ENCODE results near the gene PRRT1.
"Not testable (repeated sequence)": the region's sequence is repeated elsewhere in the genome, so short reads cannot be mapped to it uniquely, and the experiment has no call there.

The PRRT1 gene

DNA sequence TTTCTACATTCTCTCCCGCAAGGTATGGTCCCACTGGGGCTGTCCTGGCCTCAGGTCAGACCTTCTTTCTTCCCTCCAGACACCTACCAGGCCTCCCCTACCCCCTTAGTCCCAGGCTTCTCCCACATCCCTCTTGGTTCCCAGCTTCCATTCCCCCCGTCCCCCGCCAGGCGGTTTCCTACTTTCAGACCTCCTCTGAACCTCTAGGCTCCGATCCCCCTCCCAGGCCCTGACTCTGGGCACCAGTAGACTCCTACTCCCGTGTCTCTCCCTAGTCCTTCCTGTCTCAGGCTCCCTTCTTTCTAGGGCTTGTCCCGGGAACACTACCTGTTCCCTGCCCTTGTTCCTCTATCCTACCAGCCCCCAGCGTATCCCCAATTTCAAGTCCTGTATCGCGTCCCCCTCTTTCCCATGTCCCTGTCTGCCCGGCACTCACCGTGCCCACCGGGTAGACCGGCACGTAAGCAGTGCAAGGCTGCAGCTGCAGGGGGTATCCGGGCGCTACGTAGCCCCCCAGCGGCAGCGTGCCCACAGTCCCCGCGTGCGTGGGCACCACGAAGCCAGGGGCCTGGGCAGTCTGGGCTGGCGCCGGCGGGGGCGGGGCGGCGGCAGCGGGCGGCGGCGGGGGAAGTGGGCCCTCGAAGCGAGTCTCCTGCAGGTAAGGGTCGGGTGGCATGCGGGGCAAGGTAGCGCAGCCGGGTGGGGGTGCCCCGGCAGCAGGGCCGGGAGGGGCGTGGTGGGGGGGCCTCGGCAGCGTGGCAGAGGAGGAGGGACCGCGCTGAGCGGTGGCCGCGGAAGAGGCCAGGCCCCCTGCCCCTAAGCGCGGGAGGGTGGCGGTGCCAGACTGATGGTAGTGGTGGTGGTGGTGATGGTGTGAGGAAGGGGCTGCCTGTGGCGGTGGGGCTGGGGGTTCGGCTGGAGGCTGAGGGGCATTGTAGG, 1.5 kb downstream of the PRRT1 start:
- H3K4me3 ChIP-seq (ENCODE audit: low read length): no peak overlapping the region

DNA sequence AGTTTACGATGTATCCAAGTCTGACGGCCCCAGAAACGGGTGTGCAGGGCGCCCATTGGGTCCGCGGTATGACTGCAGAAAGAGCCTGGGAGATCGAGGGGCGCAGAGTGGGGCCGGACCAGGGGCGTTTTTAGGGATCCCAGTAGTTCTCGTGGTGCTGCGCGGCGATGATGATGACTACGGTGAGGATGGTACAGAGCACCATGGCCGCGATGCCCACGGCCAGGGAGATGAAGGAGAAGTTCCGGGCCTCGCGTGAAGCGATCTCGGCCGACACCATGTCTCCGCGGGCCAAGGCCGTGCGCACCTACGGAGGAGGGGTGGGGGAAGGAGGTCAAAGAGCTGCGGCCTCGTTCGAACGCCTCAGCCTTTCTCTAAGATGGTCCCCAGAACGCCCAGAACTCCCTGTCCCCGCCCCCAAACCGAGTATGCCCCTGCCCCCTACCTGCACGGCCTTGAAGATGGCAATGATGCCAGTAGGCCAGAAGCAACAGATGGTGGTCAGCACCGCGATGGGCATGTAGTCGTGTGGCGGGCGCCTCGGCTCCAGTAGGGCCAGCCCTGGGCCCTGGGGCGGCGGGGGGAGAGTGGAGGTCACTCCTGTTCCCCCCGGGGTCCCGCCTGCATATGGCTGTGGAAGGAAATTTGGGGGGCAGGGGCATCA, 2.5 kb downstream of the PRRT1 start:
- DNase-seq (ENCODE audit: low read depth): no peak
- no peak overlapping the region for H3K4me3 ChIP-seq (ENCODE audit: low read length)
- TF ChIP-seq, protein P1, sequence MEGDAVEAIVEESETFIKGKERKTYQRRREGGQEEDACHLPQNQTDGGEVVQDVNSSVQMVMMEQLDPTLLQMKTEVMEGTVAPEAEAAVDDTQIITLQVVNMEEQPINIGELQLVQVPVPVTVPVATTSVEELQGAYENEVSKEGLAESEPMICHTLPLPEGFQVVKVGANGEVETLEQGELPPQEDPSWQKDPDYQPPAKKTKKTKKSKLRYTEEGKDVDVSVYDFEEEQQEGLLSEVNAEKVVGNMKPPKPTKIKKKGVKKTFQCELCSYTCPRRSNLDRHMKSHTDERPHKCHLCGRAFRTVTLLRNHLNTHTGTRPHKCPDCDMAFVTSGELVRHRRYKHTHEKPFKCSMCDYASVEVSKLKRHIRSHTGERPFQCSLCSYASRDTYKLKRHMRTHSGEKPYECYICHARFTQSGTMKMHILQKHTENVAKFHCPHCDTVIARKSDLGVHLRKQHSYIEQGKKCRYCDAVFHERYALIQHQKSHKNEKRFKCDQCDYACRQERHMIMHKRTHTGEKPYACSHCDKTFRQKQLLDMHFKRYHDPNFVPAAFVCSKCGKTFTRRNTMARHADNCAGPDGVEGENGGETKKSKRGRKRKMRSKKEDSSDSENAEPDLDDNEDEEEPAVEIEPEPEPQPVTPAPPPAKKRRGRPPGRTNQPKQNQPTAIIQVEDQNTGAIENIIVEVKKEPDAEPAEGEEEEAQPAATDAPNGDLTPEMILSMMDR (conservative IDR thresholded peaks at IDR 0.05; ENCODE audit: low read length): no peak

More for the DNA sequence above, 1.5 kb downstream of the PRRT1 start:
- no peak for DNase-seq (ENCODE audit: low read depth)
- TF ChIP-seq, protein P1 (conservative IDR thresholded peaks at IDR 0.05; ENCODE audit: low read length): no peak

DNA sequence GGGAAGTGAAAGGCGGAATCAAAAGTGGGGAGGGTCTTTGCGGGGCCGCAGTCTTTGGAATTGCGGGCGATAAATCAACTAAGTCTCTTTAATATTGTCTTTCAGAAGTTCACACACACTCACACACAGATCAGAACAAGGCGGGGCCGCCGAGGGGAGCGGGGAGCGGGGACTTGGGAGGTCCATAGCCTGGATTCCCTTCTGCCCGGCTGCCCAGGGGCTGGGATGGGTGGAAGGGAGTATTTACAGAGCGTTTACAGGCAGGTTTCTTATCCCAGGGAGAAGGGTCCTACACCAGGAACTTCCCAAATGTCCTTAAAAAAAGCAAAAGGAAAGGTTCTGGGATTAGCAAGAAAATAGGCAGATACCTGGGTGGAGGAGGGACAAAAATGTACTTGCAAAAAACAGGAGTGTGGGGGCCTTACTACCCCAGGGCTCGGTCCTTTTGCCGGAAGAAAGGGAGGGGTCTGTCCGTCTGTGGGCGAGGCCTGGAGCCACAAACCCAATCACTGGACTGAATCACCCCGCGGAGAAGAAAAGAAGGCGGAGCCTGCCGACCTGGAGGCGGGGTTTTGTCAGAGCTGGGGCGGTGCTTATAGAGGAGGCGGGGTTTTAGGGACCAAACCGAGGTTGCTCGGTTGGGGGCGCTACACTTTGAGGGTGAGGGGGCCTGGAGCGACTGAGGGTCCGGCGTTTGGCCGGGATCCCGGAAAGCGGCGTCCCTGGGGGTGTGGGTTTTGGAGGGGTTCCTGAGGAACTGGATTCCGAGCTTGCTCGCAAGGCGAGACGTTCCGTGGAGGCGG, 3.2 kb downstream of the PRRT1 start:
- no peak overlapping the region for H3K4me3 ChIP-seq (ENCODE audit: low read length)
- DNase-seq (ENCODE audit: low read depth): no peak
- TF ChIP-seq, protein P1 (conservative IDR thresholded peaks at IDR 0.05; ENCODE audit: low read length): no peak

DNA sequence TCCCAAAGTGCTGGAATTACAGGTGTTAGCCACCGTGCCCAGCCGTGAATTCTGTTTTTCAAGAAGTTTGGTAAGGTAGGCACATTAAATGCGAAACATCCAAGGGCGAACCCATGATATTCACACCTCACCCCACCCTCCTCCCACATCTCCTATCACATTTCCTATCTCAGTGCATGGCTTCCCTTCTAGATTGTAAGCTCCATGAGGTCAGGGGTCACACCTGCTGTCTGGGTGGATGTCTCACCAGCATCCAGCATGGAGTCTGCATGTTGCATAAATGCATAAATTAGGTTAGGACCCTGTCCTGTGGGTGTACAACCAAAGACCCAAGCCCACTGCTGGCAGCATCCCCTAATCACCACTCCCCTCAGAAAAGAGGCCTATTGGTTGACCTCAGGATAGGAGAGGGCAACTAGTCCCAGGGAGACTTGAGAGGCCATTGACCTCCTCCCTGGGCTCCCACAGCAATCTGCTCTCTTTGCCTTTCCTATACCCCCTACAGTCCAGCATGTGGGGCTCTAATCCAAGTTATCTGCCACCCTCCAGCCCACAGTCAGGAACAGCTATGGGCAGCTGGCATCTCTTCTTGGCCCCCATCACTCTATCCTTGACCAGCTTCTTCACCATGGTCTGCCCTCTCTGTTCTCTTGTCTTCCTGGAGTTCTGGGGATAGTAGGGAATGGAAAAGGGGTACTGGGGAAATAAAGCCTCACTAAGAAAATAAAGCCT, 4.2 kb downstream of the PRRT1 start:
- TF ChIP-seq, protein P1 (conservative IDR thresholded peaks at IDR 0.05; ENCODE audit: low read length): no peak
- no peak overlapping the region for H3K4me3 ChIP-seq (ENCODE audit: low read length)
- no peak for DNase-seq (ENCODE audit: low read depth)

DNA sequence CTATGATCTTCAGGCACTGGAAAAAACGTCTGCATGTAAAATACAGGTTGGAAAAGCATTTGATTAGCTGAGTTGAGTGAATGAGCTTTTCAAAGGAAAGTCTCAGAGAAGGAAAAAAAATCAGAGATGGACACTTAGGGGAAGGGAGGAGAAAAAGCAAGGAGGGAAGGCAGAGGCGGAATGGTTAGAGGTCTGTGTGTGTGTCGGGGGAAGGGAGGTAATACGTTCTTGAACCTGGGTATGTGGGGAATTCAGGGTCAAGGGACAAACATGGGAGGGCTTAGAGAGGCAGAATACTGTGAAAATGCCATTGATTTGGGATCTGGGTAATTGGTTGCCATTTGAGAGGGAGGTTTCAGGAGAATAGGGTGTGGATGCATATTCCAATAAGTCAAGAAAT, 5.1 kb downstream of the PRRT1 start:
- DNase-seq (ENCODE audit: low read depth): no peak
- TF ChIP-seq, protein P1 (conservative IDR thresholded peaks at IDR 0.05; ENCODE audit: low read length): no peak
- no peak overlapping the region for H3K4me3 ChIP-seq (ENCODE audit: low read length)

DNA sequence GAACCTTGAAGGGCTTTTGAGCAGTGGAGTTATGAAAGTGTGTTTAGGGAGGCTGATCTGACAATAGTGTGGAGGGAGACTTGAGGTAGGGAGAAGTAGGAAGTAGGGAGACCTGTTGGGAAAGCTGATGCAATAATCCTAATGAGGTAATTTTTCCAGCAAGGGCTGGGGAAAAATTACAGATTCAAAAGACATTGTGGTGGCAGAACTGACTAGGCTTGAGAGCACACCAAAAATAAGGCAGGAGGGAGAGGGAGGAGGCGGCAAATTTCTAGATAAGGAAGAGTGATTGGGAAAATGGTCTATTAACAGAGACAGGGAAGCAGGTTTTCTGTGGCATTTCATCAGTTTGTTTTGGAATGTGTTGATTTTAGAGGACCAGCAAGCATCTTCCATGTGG, 5.5 kb downstream of the PRRT1 start:
- TF ChIP-seq, protein P1 (conservative IDR thresholded peaks at IDR 0.05; ENCODE audit: low read length): no peak
- no peak for DNase-seq (ENCODE audit: low read depth)
- H3K4me3 ChIP-seq (ENCODE audit: low read length): no peak overlapping the region

DNA sequence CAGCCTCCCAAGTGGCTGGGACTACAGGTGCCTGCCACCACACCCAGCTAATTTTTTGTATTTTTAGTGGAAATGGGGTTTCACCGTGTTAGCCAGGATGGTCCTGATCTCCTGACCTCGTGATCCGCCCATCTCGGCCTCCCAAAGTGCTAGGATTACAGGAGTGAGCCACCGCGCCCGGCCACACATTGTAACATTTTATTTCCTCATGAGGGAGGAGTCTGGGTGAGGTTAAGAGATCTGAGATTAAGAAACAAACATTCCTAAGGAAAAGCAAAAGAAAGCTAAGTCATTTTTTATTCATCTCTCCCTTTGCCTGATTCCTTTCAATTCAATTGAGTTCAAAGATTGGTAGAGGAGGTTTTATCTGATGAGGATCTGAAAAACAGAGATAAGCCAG, 7.5 kb downstream of the PRRT1 start:
- not testable (repeated sequence) for H3K4me3 ChIP-seq (ENCODE audit: low read length); DNase-seq (ENCODE audit: low read depth)

All from AG10803 (cell line).